IPS-NIHi11 (cell line): ENCODE results near the gene RMI2.
A peak's percentile ranks its signal among the peaks of the same experiment; 100 is the strongest.
"Not testable (repeated sequence)": the region's sequence is repeated elsewhere in the genome, so short reads cannot be mapped to it uniquely, and the experiment has no call there.

Source experiments
- DNase-seq: peaks from one replicate; pipeline ENCODE4 v3.0.0; 2012; ENCODE audit warnings: mixed read lengths, low spot score

The RMI2 gene

DNA sequence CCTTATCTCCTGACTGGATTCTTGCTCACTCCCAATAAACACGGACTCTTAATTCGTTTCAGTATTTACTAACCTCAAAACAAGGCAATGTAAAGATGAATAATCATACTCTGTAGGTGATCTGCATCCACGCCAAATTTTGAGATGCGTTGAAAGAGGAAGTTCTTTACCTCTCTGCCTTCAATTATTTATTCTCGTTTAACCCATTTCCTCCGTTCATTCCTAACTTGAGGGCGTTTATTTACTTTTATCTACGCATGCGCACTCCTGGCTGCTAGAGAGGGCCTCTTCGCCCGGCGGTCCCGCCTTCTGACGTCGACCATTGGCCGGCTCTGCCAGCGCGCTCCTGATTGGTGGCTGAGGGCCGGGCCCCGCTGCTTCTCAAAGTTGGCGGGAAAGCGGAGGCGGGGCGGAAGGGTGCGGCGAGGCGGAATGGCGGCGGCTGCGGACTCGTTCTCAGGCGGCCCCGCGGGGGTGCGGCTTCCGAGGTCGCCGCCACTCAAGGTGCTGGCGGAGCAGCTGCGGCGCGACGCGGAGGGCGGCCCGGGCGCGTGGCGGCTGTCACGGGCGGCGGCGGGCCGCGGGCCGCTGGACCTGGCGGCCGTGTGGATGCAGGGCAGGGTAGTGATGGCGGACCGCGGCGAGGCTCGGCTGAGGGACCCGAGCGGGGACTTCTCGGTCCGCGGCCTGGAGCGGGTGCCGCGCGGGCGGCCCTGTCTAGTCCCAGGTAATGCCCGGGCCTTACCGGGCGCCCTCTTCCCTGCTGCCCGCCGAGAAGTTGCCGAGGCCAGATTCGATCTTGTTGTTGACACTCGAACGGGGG, at the start of gene RMI2:
RMI2 (plus strand) TSS at position 420 of the 823 bp plus-strand sequence; CDS start at position 433, 13 bp downstream.
- DNase-seq = peak; percentile 99

DNA sequence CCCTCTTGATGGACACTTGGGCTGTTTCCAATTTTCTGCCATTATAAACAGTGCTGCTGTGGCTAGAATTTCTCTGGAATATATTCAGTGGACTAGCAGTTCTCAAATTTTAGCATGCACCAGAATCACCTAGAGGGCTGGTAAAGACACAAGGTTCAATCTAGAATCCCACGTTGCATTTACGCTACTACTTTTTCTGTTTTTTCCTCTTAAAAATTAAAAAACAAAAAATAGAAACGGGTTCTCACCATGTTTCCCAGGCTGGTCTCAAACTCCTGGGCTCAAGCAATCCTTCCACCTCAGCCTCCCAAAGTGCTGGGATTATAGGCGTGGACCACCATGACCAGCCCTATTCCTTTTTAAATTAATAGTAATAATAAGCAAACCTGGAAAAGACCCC, 49.6 kb upstream of the RMI2 start:
- no peak for DNase-seq

DNA sequence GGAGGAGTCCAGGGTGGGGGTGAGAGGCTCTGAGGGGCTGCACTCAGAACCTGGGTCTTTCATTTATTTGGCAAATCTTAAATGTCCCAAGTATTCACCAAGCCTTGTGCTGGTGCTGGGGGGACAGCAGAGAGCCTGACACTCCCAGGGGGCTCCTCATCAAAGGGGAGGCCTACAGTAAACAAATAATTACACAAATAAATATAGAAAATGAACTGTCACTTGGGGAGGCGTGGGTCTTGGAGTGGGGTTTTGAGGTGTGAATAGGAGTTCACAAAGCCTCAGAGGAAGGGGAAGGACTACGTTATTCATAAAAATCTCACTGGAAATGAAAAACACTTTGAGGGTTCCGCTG, 48.9 kb upstream of the RMI2 start:
- DNase-seq = no peak

DNA sequence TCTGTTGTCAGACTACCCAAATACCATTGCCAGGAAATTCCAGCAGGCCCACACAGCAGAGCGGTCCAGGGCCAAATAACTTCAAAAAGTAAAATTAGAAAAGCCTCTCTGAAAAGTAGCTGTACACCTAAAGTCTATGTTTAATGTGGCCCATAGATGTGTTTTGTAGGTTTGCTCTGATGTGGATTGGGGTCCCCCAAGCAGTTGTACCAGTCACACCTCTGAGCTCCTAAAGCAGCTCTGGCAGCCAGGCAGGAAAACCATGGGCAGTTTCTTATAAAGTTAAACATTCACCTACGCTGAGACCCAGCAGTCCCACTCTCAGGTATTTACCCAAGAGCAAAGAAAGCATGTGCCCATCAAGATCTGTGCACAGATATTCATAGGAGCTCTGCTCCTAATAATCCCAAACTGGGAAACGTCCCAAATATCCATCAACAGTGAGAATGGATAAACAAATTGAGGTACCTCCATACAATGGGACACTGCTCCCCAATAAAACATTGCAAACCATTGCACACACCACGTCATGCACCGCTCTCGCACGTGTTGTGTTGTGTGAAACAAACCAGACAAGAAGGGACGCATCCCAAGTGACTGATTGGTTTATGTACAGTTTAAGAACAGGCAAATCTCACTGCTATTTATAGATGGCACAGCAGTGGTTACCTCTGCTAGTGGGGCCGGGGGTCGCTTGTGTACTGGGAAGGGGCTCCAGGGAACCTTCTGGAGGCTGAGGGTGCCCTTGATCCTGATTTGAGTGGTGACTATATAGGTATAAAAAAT, 48.4 kb upstream of the RMI2 start:
- DNase-seq = no peak

GRCh38 chr16:11297492-11298142, 47.6 kb upstream of the RMI2 start:
- DNase-seq = peak; percentile 56

- no peak for DNase-seq
Measured at GRCh38 chr16:11298143-11298900, 46.9 kb upstream of the RMI2 start.

GRCh38 chr16:11298950-11299547, 46.2 kb upstream of the RMI2 start:
- not testable (repeated sequence) for DNase-seq

- no peak for DNase-seq
Measured at GRCh38 chr16:11299865-11300559, 45.2 kb upstream of the RMI2 start.

- DNase-seq = no peak
Measured at GRCh38 chr16:11300560-11300892, 44.7 kb upstream of the RMI2 start.

GRCh38 chr16:11301645-11302501, 43.4 kb upstream of the RMI2 start:
- DNase-seq = no peak

DNA sequence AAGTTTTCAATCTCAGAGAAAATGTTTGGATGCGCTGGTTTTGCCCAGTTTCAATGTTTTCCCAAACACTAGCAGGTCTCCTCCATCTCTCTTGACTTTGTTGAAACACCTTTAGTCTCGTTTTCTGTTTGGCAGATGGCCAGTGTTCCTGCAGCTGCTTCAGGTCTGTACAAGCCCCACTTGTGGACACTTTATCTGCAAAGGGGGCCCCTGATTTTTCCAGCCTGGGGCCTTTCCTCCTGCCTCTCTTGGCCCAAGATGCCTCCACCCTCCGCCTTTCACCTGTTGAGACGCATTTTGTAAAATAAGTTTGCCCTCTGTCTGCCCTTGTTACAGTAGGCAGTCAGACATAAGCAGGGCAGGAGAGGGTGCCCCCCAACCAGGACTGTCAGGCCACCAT, 42.3 kb upstream of the RMI2 start:
- DNase-seq = no peak

DNA sequence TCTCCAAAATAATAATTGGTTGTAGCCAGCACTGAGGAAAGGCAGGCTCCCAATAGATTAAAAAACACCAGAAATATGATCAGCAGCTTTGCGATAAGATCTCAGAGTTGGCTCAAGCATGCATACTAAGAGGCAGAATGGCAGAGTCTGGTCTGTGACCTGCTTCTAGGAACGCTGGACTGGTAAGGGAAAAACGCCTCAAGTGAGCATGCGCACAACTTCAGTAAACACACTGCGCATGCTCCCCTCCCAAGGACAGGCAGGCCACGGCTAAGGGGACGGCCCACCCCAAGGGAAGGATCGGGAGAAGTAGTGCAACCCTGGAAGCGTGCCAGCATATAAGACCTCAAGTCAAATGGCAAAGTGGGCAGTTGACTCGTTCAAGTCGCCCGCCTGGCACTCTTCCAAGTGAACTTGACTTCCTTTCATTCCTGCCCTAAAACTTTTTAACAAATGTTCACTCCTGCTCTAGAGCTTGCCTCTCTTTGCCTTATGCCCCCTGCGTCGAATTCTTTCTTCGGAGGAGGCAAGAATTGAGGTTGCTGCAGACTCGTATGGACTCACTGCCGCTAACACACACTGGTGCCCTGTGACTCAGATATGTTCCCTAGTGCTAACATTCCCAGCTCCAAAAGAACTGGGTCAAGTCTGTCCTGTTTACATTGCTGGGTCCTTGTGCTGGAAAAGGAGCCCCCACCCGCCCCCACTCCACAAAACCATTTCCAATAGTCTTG, 41.7 kb upstream of the RMI2 start:
- DNase-seq = no peak

DNA sequence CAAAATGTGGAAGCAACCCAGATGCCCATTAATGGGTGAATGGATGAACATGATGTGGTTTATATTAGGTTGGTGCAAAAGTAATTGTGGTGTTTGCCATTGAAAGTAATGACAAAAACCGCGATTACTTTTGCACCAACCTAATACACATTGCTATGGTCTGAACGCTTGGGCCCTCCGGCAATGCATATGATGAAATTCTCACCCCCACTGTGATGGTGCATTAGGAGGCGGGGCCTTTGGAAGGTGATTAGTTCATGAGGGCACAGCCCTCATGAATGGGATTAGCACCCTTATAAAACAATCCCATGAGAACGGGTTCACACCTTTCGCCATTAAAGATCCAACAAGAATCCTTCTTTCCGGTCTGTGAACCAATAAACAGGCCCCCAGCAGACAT, 38.9 kb upstream of the RMI2 start:
- no peak for DNase-seq

DNA sequence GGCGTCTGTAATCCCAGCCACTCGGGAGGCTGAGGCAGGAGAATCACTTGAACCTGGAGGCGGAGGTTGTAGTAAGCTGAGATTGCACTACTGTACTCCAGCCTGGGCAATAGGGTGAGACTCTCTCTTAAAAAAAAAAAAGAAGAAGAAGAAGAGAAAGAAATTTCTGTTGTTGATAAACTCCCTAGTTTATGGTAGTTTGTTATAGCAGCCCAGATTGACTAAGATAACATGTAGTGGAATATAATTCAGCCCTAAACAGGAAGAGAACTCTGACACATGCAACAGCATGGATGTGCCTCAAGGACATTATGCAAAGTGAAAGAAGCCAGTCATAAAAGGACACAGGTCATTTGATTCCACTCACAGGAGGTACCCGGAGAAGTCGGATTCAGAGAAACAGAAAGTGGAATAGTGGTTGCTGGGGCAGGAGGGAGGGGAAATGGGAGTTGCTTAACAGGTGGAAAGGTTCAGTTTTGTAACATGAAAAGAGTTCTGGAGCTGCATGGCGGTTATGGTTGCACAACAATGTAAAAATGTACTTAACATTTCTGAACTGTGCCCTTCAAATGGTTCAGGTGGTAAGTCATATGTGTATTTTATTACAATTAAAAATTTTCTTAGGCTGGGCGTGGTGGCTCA, 38.1 kb upstream of the RMI2 start:
- DNase-seq = no peak

GRCh38 chr16:11307639-11308492, 37.4 kb upstream of the RMI2 start:
- no peak for DNase-seq

GRCh38 chr16:11308493-11309283, 36.6 kb upstream of the RMI2 start:
- no peak for DNase-seq
